Measurements from ENCODE around the gene KLF16.

KLF16 gene

DNA sequence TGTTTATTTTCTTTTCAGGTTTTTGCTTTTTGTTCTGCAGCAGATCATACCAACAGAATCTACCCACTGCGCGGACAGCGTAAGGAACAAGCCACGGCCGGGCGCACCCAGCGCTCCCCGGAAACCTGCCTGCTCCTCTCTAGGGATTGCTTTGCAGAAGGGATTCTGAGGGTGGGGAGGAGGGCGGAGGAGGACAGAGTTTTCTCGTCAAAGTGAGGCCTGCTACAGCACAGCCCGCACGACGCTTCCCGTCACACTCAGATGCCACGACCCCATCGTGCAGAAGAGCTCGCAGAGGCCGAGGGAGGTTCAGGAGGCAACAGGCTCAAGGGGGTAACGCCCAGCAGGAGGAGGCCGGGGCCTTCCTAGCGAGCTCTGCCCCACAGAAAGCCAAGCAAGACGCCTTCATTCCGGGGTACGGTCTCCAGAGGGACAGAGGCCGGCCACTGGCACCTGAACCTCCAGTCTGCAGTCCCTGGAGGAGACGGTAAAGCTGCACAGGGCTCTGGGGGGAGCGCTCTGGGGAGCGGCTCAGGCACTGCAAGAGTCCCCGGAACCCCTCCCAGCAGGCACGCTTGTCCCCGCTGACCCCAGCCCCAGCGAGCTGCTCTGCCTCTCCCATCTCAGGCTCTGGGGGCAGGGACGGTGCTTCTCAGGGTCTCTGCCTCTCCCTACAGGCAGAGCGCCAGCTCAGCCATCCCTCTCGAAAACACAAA lies 22.0 kb downstream of the KLF16 start:
- H3K9me3 ChIP-seq (replicated peaks; ENCODE audit: insufficient read depth, low read length): no peaks in the 10 kb centered on the region
- no peak overlapping the region for H3K4me2 ChIP-seq (ENCODE audit: low read depth, low read length)
- H3K9ac ChIP-seq (ENCODE audit: low read length): no peak overlapping the region
- no peaks in the 10 kb centered on the region for H3K27me3 ChIP-seq (replicated peaks; ENCODE audit: insufficient read depth, low read length)
- H4K20me1 ChIP-seq (ENCODE audit: insufficient read depth, low read length): peaks cover 58% of the 10 kb centered on the region
- no peak overlapping the region for H3K4me3 ChIP-seq (ENCODE audit: low read length)
- H3K36me3 ChIP-seq (replicated peaks; ENCODE audit: insufficient read depth, low read length): no peaks in the 10 kb centered on the region
- peaks cover 99% of the 10 kb centered on the region for H3K79me2 ChIP-seq (ENCODE audit: low read length)
- TF ChIP-seq EZH2phosphoT487 (IDR thresholded peaks at IDR 0.05; ENCODE audit: low read length) (no peak), EZH2 (optimal IDR thresholded peaks at IDR 0.05; ENCODE audit: low read depth, low read length) (no peak)
- TF ChIP-seq, protein P1, sequence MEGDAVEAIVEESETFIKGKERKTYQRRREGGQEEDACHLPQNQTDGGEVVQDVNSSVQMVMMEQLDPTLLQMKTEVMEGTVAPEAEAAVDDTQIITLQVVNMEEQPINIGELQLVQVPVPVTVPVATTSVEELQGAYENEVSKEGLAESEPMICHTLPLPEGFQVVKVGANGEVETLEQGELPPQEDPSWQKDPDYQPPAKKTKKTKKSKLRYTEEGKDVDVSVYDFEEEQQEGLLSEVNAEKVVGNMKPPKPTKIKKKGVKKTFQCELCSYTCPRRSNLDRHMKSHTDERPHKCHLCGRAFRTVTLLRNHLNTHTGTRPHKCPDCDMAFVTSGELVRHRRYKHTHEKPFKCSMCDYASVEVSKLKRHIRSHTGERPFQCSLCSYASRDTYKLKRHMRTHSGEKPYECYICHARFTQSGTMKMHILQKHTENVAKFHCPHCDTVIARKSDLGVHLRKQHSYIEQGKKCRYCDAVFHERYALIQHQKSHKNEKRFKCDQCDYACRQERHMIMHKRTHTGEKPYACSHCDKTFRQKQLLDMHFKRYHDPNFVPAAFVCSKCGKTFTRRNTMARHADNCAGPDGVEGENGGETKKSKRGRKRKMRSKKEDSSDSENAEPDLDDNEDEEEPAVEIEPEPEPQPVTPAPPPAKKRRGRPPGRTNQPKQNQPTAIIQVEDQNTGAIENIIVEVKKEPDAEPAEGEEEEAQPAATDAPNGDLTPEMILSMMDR (IDR thresholded peaks at IDR 0.05; ENCODE audit: low read length): no peak
- H3F3A ChIP-seq (ENCODE audit: insufficient read depth, low read length): no peaks in the 10 kb centered on the region
- no peak overlapping the region for H2AFZ ChIP-seq (ENCODE audit: low read length)
- H3K9me2 ChIP-seq (replicated peaks; ENCODE audit: insufficient read depth, low read length): no peaks in the 10 kb centered on the region
- H3K4me1 ChIP-seq (ENCODE audit: low read length): no peaks in the 10 kb centered on the region
- H3K27ac ChIP-seq (ENCODE audit: low read length): no peak overlapping the region
- no peak for DNase-seq

GRCh38 chr19:1840541-1841115 lies 22.8 kb downstream of the KLF16 start:
- H3F3A ChIP-seq (ENCODE audit: insufficient read depth, low read length): no peaks in the 10 kb centered on the region
- H3K9me2 ChIP-seq (replicated peaks; ENCODE audit: insufficient read depth, low read length): no peaks in the 10 kb centered on the region
- H3K4me2 ChIP-seq (ENCODE audit: low read depth, low read length): no peak overlapping the region
- H4K20me1 ChIP-seq (ENCODE audit: insufficient read depth, low read length): peaks cover 52% of the 10 kb centered on the region
- no peak overlapping the region for H2AFZ ChIP-seq (ENCODE audit: low read length)
- no peak overlapping the region for H3K27ac ChIP-seq (ENCODE audit: low read length)
- peaks cover 99% of the 10 kb centered on the region for H3K79me2 ChIP-seq (ENCODE audit: low read length)
- no peaks in the 10 kb centered on the region for H3K4me1 ChIP-seq (ENCODE audit: low read length)
- H3K4me3 ChIP-seq (ENCODE audit: low read length): no peak overlapping the region
- TF ChIP-seq EZH2 (optimal IDR thresholded peaks at IDR 0.05; ENCODE audit: low read depth, low read length) (no peak), EZH2phosphoT487 (IDR thresholded peaks at IDR 0.05; ENCODE audit: low read length) (no peak)
- TF ChIP-seq, protein P1 (IDR thresholded peaks at IDR 0.05; ENCODE audit: low read length): no peak
- DNase-seq: no peak
- H3K9me3 ChIP-seq (replicated peaks; ENCODE audit: insufficient read depth, low read length): no peaks in the 10 kb centered on the region
- H3K36me3 ChIP-seq (replicated peaks; ENCODE audit: insufficient read depth, low read length): no peaks in the 10 kb centered on the region
- H3K9ac ChIP-seq (ENCODE audit: low read length): no peak overlapping the region
- no peaks in the 10 kb centered on the region for H3K27me3 ChIP-seq (replicated peaks; ENCODE audit: insufficient read depth, low read length)

DNA sequence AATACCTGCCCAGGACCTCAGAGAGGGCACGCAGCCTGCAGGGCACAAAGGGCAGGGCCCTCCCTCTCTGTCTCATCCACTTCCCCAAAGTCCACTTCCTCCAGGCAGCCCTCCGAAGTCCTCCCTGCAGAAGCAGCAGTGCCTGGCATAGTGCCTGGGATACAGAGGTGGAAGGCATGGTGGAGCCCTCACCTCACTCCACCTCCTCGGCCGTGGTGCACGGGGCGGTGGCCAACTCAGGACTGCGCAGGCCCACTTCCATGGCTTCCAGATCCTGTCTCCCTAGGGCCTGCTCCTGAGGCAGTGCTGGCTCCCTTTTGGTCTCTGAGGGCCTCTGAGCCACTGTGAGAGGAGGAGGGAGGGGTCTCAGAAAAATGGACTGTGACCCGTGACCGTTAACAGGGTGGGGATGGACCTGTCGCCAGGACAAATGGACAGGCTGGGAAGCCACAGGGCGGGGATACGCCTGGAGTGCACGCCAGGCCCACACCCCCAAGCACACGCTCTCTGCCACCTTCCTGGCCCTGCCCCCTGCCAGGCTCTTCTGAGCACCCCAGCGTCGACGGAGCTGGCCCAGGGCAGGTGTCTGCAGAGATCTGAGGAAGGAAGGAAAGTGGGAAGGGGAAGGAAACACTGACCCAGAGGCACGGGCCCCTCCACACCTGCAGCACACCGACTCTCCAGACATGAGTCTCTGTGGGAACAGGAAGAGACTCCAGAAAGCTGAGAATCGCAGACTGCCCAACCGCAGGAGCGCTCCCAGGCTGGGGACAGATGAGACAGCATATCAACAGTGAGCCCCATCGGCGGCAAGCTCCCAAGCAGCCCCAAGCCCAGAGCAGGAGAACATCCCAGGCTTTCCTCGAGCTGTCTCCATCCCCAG lies 23.5 kb downstream of the KLF16 start:
- H2AFZ ChIP-seq (ENCODE audit: low read length): no peak overlapping the region
- H3K9ac ChIP-seq (ENCODE audit: low read length): no peak overlapping the region

More for the DNA sequence above, 23.5 kb downstream of the KLF16 start:
- TF ChIP-seq, protein P1 (IDR thresholded peaks at IDR 0.05; ENCODE audit: low read length): no peak
- TF ChIP-seq EZH2 (optimal IDR thresholded peaks at IDR 0.05; ENCODE audit: low read depth, low read length) (no peak), EZH2phosphoT487 (IDR thresholded peaks at IDR 0.05; ENCODE audit: low read length) (no peak)
- Histone ChIP-seq H4K20me1 (ENCODE audit: insufficient read depth, low read length) (peaks cover 51% of the 10 kb centered on the region), H3F3A (ENCODE audit: insufficient read depth, low read length) (no peaks in the 10 kb centered on the region), H3K4me2 (ENCODE audit: low read depth, low read length) (no peak overlapping the region), H3K4me3 (ENCODE audit: low read length) (no peak overlapping the region), H3K9me2 (replicated peaks; ENCODE audit: insufficient read depth, low read length) (no peaks in the 10 kb centered on the region), H3K9me3 (replicated peaks; ENCODE audit: insufficient read depth, low read length) (no peaks in the 10 kb centered on the region), H3K36me3 (replicated peaks; ENCODE audit: insufficient read depth, low read length) (no peaks in the 10 kb centered on the region), H3K79me2 (ENCODE audit: low read length) (peaks cover 99% of the 10 kb centered on the region), H3K27ac (ENCODE audit: low read length) (no peak overlapping the region), H3K4me1 (ENCODE audit: low read length) (no peaks in the 10 kb centered on the region), H3K27me3 (replicated peaks; ENCODE audit: insufficient read depth, low read length) (no peaks in the 10 kb centered on the region)
- DNase-seq: no peak

All from MM.1S (cell line).